Nucleus accumbens (tissue), 56 donors: ENCODE measurements around the gene ZP3.
"Not testable (repeated sequence)": the region's sequence is repeated elsewhere in the genome, so short reads cannot be mapped to it uniquely, and the experiment has no call there.

ENCODE experiments used
- DNase-seq, 56 donors: peaks; one replicate each; lab custom pipeline; 2025; lab: John Stamatoyannopoulos, UW

Gene ZP3

GRCh38 chr7:76424413-76425111 lies at the start of gene ZP3:
TSS of gene ZP3 (plus strand) at chr7:76424950. CDS start at chr7:76424965, 15 bp downstream.
- no peak for DNase-seq

- no peak for DNase-seq
These were observed 49.5 kb upstream of the ZP3 start for GRCh38 chr7:76375251-76375650.

- no peak for DNase-seq
These were observed 47.4 kb upstream of the ZP3 start for GRCh38 chr7:76377186-76377918.

GRCh38 chr7:76380623-76380966 lies 44.2 kb upstream of the ZP3 start:
- peak in 1 of 56 donors; percentile 43 for DNase-seq

- DNase-seq = no peak
These were observed 42.9 kb upstream of the ZP3 start for GRCh38 chr7:76381814-76382213.

GRCh38 chr7:76383089-76383944 lies 41.4 kb upstream of the ZP3 start:
- DNase-seq = no peak

GRCh38 chr7:76386691-76387260 lies 38.0 kb upstream of the ZP3 start:
- DNase-seq = no peak

- DNase-seq = not testable (repeated sequence)
These were observed 37.0 kb upstream of the ZP3 start for GRCh38 chr7:76387789-76388188.

- DNase-seq = no peak
These were observed 34.7 kb upstream of the ZP3 start for GRCh38 chr7:76390092-76390491.

GRCh38 chr7:76392531-76393115 lies 32.1 kb upstream of the ZP3 start:
- no peak for DNase-seq

GRCh38 chr7:76393116-76394031 lies 31.4 kb upstream of the ZP3 start:
- peak; percentile 49 to 96 (median 86) for DNase-seq

GRCh38 chr7:76394957-76395356 lies 29.8 kb upstream of the ZP3 start:
- DNase-seq = peak in 6 of 56 donors; percentile 9 to 27 (median 17)

- not testable (repeated sequence) for DNase-seq
These were observed 29.2 kb upstream of the ZP3 start for GRCh38 chr7:76395605-76395964.

GRCh38 chr7:76395965-76396726 lies 28.6 kb upstream of the ZP3 start:
- peak in 44 of 56 donors; percentile 7 to 90 (median 46) for DNase-seq

GRCh38 chr7:76396864-76397263 lies 27.9 kb upstream of the ZP3 start:
- peak in 1 of 56 donors; percentile 40 for DNase-seq

- DNase-seq = peak; percentile 11 to 86 (median 55)
These were observed 27.2 kb upstream of the ZP3 start for GRCh38 chr7:76397409-76398183.

- no peak for DNase-seq
These were observed 24.5 kb upstream of the ZP3 start for GRCh38 chr7:76400248-76400647.

- peak in 1 of 56 donors; percentile 2 for DNase-seq
These were observed 21.7 kb upstream of the ZP3 start for GRCh38 chr7:76403097-76403496.
